OCI-LY7 (cell line): ENCODE data around the gene DAB1. TPM values are rescaled to one million over a fixed set of nuclear protein-coding genes. Genes with fewer than 3 reads are reported as not detected.
"Not testable (repeated sequence)": the region's sequence is repeated elsewhere in the genome, so short reads cannot be mapped to it uniquely, and the experiment has no call there.

Experiments
- BruUV-seq: library from RNA; stranded (reverse); fragments of 400-500 nt; replicated peaks from 2 replicates; lab custom pipeline; 2021; lab: Mats Ljungman, UMichigan
- CTCF ChIA-PET: fragments of 300-600 bp; sonication (Branson Sonifier 250); formaldehyde crosslinking; loops from one replicate; lab custom pipeline; 2022; ENCODE audit warnings: antibody characterized with exemption; ENCODE audit not compliant: unreplicated experiment; lab: Charles Lee
- POLR2A ChIA-PET: fragments of 300-600 bp; sonication (Branson Sonifier 250); formaldehyde crosslinking; loops from one replicate; lab custom pipeline; 2022; ENCODE audit warnings: antibody characterized with exemption; lab: Charles Lee
- DNase-seq: peaks from one replicate; pipeline ENCODE4 v3.0.0-alpha.2; 2015; ENCODE audit warnings: low spot score
- H2AFZ ChIP-seq: fragments of 200-600 bp; sonication (generic), shearing (Covaris generic); 2 replicates; pipeline ENCODE4 v1.6.1; 2014; ENCODE audit warnings: mild to moderate bottlenecking, antibody characterized with exemption, low read length, moderate library complexity
- H3K27ac ChIP-seq: fragments of 200-600 bp; sonication (generic); 2 replicates; pipeline ENCODE4 v1.5.1; 2014; ENCODE audit warnings: mixed run types, low read depth, mild to moderate bottlenecking, moderate library complexity, low read length, inconsistent platforms; ENCODE audit not compliant: poor library complexity, severe bottlenecking
- H3K36me3 ChIP-seq: fragments of 200-600 bp; sonication (generic); 2 replicates; pipeline ENCODE4 v1.6.1; 2014; ENCODE audit warnings: mild to moderate bottlenecking, antibody characterized with exemption, low read length, moderate library complexity, mixed read lengths; ENCODE audit not compliant: insufficient read depth
- H3K4me1 ChIP-seq: fragments of 200-600 bp; sonication (generic); 2 replicates; pipeline ENCODE4 v1.5.1; 2014; ENCODE audit warnings: mild to moderate bottlenecking, low read length; ENCODE audit not compliant: insufficient read depth, poor library complexity, severe bottlenecking
- H3K4me2 ChIP-seq: fragments of 200-600 bp; sonication (generic); 2 replicates; pipeline ENCODE4 v1.6.1; 2014; ENCODE audit warnings: mild to moderate bottlenecking, low read length
- H3K4me3 ChIP-seq: fragments of 200-600 bp; sonication (generic); 2 replicates; pipeline ENCODE4 v1.5.1; 2014; ENCODE audit warnings: mild to moderate bottlenecking, low read depth, low read length; ENCODE audit not compliant: poor library complexity, severe bottlenecking
- H3K79me2 ChIP-seq: fragments of 200-600 bp; sonication (generic); 2 replicates; pipeline ENCODE4 v1.6.1; 2016; ENCODE audit warnings: low read depth, mild to moderate bottlenecking, low read length, moderate library complexity, mixed read lengths; ENCODE audit not compliant: insufficient read depth
- H3K9me2 ChIP-seq: fragments of 200-600 bp; sonication (generic); 2 replicates; pipeline ENCODE4 v1.6.1; 2016; ENCODE audit warnings: mild to moderate bottlenecking, low read length, mixed read lengths; ENCODE audit not compliant: insufficient read depth
- H3K9me3 ChIP-seq: fragments of 200-600 bp; sonication (generic); 2 replicates; pipeline ENCODE4 v1.6.1; 2014; ENCODE audit warnings: mild to moderate bottlenecking, mixed run types, low read length, mixed read lengths
- H4K20me1 ChIP-seq: fragments of 200-600 bp; sonication (generic); 2 replicates; pipeline ENCODE4 v1.6.1; 2014; ENCODE audit warnings: mild to moderate bottlenecking, antibody characterized with exemption, low read length, moderate library complexity, mixed read lengths; ENCODE audit not compliant: insufficient read depth
- EZH2phosphoT487 ChIP-seq: fragments of 200-600 bp; sonication (generic); IDR thresholded peaks from 2 replicates; pipeline ENCODE4 v1.6.1; 2018; ENCODE audit warnings: low read depth, borderline replicate concordance, mild to moderate bottlenecking, mixed run types, antibody characterized with exemption, low read length, moderate library complexity, mixed read lengths
- intact Hi-C: fragments of 100-400 bp; cut with micrococcal nuclease; formaldehyde crosslinking; loops from one replicate; pipeline ENCODE4 v1.10.0; 2022; ENCODE audit not compliant: unreplicated experiment
- total RNA-seq, 2 experiments: library from RNA; depleted of rRNA in 1 of 2; stranded (reverse); fragments of >200 nt in 1 of 2; shearing (Covaris generic) in 1 of 2; gene quantifications; 2 replicates each; pipeline ENCODE4 v1.2.3, GENCODE V29; 2014 to 2022
- TF ChIP-seq, protein P1 (sequence below): fragments of 200-600 bp; sonication (generic); conservative IDR thresholded peaks from 2 replicates; pipeline ENCODE4 v1.5.1; 2014; ENCODE audit warnings: mild to moderate bottlenecking, antibody characterized with exemption, low read length, moderate library complexity, mixed read lengths

The DAB1 gene
- total RNA-seq, 2 experiments from 2014 or later, result not detected

DNA sequence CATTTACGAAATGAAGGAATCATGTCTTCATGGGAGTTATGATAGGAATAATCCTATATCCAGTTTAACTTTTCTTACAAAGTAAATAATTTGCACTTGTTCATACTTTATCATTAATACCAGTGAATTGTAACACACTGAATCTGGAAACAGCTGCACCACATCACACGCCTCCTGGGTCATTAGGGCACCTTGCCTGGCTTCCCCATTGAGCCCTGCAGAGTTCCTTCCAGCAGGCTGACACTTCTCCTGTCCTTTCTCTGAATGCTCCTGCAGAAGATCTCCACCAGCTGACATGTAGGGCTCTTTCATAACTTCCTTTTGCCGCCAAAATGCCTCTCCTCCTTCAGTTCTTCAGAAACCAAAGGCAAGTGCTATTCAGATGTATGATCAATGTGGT, 201.1 kb downstream of the DAB1 start:
- ChIA-PET CTCF (no interaction called here), POLR2A (no interaction called here)
- no peak for TF ChIP-seq EZH2phosphoT487
- TF ChIP-seq, protein P1, sequence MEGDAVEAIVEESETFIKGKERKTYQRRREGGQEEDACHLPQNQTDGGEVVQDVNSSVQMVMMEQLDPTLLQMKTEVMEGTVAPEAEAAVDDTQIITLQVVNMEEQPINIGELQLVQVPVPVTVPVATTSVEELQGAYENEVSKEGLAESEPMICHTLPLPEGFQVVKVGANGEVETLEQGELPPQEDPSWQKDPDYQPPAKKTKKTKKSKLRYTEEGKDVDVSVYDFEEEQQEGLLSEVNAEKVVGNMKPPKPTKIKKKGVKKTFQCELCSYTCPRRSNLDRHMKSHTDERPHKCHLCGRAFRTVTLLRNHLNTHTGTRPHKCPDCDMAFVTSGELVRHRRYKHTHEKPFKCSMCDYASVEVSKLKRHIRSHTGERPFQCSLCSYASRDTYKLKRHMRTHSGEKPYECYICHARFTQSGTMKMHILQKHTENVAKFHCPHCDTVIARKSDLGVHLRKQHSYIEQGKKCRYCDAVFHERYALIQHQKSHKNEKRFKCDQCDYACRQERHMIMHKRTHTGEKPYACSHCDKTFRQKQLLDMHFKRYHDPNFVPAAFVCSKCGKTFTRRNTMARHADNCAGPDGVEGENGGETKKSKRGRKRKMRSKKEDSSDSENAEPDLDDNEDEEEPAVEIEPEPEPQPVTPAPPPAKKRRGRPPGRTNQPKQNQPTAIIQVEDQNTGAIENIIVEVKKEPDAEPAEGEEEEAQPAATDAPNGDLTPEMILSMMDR, result no peak
- BruUV-seq, result no TSS peak
- no peak overlapping the region for H2AFZ ChIP-seq
- H4K20me1 ChIP-seq, result no peaks in the 10 kb centered on the region
- H3K27ac ChIP-seq, result no peak overlapping the region
- intact Hi-C loops, result no loop called here
- H3K4me1 ChIP-seq, result no peaks in the 10 kb centered on the region
- H3K4me2 ChIP-seq, result no peak overlapping the region
- H3K4me3 ChIP-seq, result no peak overlapping the region
- DNase-seq, result no peak
- H3K79me2 ChIP-seq, result no peaks in the 10 kb centered on the region
- no peaks in the 10 kb centered on the region for H3K36me3 ChIP-seq
- no peaks in the 10 kb centered on the region for H3K9me3 ChIP-seq
- H3K9me2 ChIP-seq, result no peaks in the 10 kb centered on the region

DNA sequence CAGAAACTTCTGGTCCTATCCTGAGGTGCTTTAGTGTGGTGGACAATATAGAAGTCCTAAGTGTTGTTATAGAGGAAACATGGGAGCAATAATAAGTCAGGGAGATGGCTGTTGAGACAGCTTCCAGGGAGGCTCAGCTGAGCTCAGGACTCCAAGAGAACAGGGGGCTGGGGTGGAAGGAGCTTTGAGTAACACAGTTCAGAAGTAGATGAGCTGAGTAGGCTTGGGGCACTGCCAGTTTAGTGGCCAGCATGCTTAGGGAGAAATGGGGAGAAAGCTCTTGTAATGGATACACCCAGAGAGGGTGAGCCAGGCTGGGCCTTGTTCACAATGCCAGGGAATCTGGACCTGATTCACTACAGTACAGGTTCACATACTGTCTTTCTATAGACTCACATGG, 201.6 kb downstream of the DAB1 start:
- Histone ChIP-seq H4K20me1 (no peaks in the 10 kb centered on the region), H3K36me3 (no peaks in the 10 kb centered on the region), H3K4me3 (no peak overlapping the region), H3K4me2 (no peak overlapping the region), H2AFZ (no peak overlapping the region), H3K9me3 (no peaks in the 10 kb centered on the region), H3K4me1 (no peaks in the 10 kb centered on the region), H3K27ac (no peak overlapping the region), H3K79me2 (no peaks in the 10 kb centered on the region), H3K9me2 (no peaks in the 10 kb centered on the region)
- DNase-seq, result no peak
- intact Hi-C loops, result no loop called here
- CTCF ChIA-PET, result no interaction called here
- BruUV-seq, result no TSS peak
- POLR2A ChIA-PET, result no interaction called here
- TF ChIP-seq, protein P1, result no peak
- no peak for TF ChIP-seq EZH2phosphoT487

DNA sequence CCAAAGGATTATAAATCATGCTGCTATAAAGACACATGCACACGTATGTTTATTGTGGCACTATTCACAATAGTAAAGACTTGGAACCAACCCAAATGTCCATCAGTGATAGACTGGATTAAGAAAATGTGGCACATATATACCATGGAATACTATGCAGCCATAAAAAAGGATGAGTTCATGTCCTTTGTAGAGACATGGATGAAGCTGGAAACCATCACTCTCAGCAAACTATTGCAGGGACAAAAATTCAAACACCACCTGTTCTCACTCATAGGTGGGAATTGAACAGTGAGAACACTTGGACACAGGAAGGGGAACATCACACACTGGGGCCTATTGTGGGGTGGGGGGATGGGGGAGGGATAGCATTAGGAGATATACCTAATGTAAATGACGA, 203.0 kb downstream of the DAB1 start:
- BruUV-seq, intact Hi-C loops, H2AFZ ChIP-seq, H3K36me3 ChIP-seq, H3K27ac ChIP-seq, POLR2A ChIA-PET, H3K79me2 ChIP-seq, CTCF ChIA-PET, H3K9me3 ChIP-seq, H4K20me1 ChIP-seq, H3K4me3 ChIP-seq, H3K4me2 ChIP-seq, H3K4me1 ChIP-seq, DNase-seq, H3K9me2 ChIP-seq: not testable (repeated sequence)
